ENCODE measurements around the gene GLYR1. TPM values are rescaled to one million over a fixed set of nuclear protein-coding genes. Genes with fewer than 3 reads are reported as not detected.

Gene GLYR1
- polyA plus RNA-seq, 1 donor (not counting 4 experiments of a cell fraction or from before 2014, with no cell fraction given), result 42.6 TPM

DNA sequence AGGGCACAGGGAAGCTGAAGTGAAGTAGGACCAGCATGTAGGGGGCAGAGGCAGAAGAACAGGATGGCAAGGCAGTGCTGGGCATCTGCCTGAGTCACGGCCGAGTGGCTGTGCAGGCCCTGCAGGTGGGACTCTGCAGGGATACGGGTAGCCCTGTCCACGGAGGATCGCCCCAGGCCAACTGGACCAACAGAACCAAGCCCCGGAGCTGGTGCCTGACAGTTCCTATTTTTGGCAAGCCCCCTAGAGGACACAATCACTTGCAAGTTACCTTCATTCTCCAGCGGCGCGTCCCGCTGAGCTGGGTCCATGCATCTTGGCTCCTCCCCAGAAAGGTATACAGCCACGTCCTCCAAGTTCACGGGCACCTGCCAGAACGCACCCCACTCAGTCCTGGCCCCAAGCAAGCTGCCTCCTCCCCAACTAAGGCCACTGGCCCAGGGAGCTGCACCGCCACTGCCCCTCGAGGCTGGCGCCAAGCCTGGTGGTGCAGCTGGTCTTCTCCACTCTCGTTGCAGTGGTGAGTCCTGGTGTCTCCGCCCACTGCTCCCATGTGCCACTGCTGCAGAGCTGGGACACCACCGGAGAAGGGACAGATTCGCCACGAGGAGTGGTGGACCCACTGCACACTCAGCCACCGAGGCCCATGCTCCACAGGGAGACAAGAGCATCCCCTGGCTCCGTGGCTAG lies 86.7 kb downstream of the GLYR1 start:
- no peak for FAIRE-seq

DNA sequence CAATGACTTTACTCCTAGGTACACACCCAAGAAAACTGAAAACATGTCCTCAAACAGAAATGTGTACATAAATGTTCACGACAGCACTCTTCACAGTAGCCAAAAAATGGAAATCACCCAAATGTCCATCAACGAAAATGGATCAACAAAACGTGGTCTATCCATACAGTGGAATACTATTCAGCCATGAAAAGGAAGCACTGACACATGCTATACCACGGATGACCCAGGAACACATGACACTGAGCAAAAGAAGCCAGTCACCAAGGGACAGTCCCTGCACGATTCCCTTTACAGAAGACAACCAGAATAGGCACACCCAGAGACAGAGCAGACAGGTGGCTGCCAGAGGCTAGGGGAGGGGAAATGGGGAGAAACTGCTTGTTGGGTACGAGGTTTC lies 91.4 kb downstream of the GLYR1 start:
- Histone ChIP-seq H3K79me2 (ENCODE audit: control insufficient read depth, insufficient read depth, low read length) (no peaks in the 10 kb centered on the region), H2AFZ (ENCODE audit: control insufficient read depth, low read length) (no peak overlapping the region), H3K9me1 (ENCODE audit: control insufficient read depth, extremely low read depth, insufficient read depth, low read length) (no peaks in the 10 kb centered on the region), H3K4me1 (ENCODE audit: control insufficient read depth, extremely low read depth, insufficient read depth, low read length) (no peaks in the 10 kb centered on the region), H3K4me3 (ENCODE audit: control insufficient read depth in 2 of 3, extremely low read depth in 1 of 3, insufficient read depth in 2 of 3, low read depth in 1 of 3, low read length in 3 of 3) (no peak overlapping the region), H3K9ac (ENCODE audit: control insufficient read depth, extremely low read depth, insufficient read depth, low read length) (no peak overlapping the region), H3K27me3 (ENCODE audit: control insufficient read depth, extremely low read depth, insufficient read depth, low read length) (no peaks in the 10 kb centered on the region), H3K9me3 (ENCODE audit: control insufficient read depth, low read depth, low read length) (peaks cover 1% of the 10 kb centered on the region), H4K20me1 (ENCODE audit: control insufficient read depth, extremely low read depth, insufficient read depth, low read length) (no peaks in the 10 kb centered on the region), H3K4me2 (ENCODE audit: control insufficient read depth, extremely low read depth, insufficient read depth, low read depth, low read length) (no peak overlapping the region), H3K27ac (ENCODE audit: control insufficient read depth, insufficient read depth, low read length) (no peak overlapping the region), H3K36me3 (ENCODE audit: control insufficient read depth in 2 of 2, extremely low read depth in 1 of 2, insufficient read depth in 2 of 2, low read length in 2 of 2) (peaks cover 30 to 44% of the 10 kb centered on the region in 2 experiments)
- DNase-seq (ENCODE audit: low read depth, low spot score) (no peak), FAIRE-seq (no peak)
- dilution Hi-C loops (cut with MboI; ENCODE audit: extremely low pct_ligation_motif_present, low sequenced_read_pairs), result no loop called here
- TF ChIP-seq EZH2 (IDR thresholded peaks at IDR 0.05; ENCODE audit: low read length), result no peak
- TF ChIP-seq, protein P1, sequence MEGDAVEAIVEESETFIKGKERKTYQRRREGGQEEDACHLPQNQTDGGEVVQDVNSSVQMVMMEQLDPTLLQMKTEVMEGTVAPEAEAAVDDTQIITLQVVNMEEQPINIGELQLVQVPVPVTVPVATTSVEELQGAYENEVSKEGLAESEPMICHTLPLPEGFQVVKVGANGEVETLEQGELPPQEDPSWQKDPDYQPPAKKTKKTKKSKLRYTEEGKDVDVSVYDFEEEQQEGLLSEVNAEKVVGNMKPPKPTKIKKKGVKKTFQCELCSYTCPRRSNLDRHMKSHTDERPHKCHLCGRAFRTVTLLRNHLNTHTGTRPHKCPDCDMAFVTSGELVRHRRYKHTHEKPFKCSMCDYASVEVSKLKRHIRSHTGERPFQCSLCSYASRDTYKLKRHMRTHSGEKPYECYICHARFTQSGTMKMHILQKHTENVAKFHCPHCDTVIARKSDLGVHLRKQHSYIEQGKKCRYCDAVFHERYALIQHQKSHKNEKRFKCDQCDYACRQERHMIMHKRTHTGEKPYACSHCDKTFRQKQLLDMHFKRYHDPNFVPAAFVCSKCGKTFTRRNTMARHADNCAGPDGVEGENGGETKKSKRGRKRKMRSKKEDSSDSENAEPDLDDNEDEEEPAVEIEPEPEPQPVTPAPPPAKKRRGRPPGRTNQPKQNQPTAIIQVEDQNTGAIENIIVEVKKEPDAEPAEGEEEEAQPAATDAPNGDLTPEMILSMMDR (optimal IDR thresholded peaks at IDR 0.05 in 1 of 3, IDR thresholded peaks at IDR 0.05 in 1 of 3, conservative IDR thresholded peaks at IDR 0.05 in 1 of 3; ENCODE audit: extremely low read depth in 1 of 3, insufficient read depth in 2 of 3, low read length in 3 of 3), result no peak

More for the DNA sequence above, 86.7 kb downstream of the GLYR1 start:
- no peaks in the 10 kb centered on the region for H3K27me3 ChIP-seq (ENCODE audit: control insufficient read depth, extremely low read depth, insufficient read depth, low read length)
- H3K4me2 ChIP-seq (ENCODE audit: control insufficient read depth, extremely low read depth, insufficient read depth, low read depth, low read length), result no peak overlapping the region
- H2AFZ ChIP-seq (ENCODE audit: control insufficient read depth, low read length), result no peak overlapping the region
- H3K4me3 ChIP-seq (ENCODE audit: control insufficient read depth in 2 of 3, extremely low read depth in 1 of 3, insufficient read depth in 2 of 3, low read depth in 1 of 3, low read length in 3 of 3), result no peak overlapping the region
- H3K36me3 ChIP-seq (ENCODE audit: control insufficient read depth in 2 of 2, extremely low read depth in 1 of 2, insufficient read depth in 2 of 2, low read length in 2 of 2), result peaks cover 25 to 44% of the 10 kb centered on the region in 2 experiments
- no peaks in the 10 kb centered on the region for H4K20me1 ChIP-seq (ENCODE audit: control insufficient read depth, extremely low read depth, insufficient read depth, low read length)
- dilution Hi-C loops (cut with MboI; ENCODE audit: extremely low pct_ligation_motif_present, low sequenced_read_pairs), result no loop called here
- H3K9ac ChIP-seq (ENCODE audit: control insufficient read depth, extremely low read depth, insufficient read depth, low read length), result no peak overlapping the region
- peaks cover 1% of the 10 kb centered on the region for H3K9me3 ChIP-seq (ENCODE audit: control insufficient read depth, low read depth, low read length)
- TF ChIP-seq EZH2 (IDR thresholded peaks at IDR 0.05; ENCODE audit: low read length), result no peak
- TF ChIP-seq, protein P1 (optimal IDR thresholded peaks at IDR 0.05 in 1 of 3, IDR thresholded peaks at IDR 0.05 in 1 of 3, conservative IDR thresholded peaks at IDR 0.05 in 1 of 3; ENCODE audit: extremely low read depth in 1 of 3, insufficient read depth in 2 of 3, low read length in 3 of 3), result no peak
- peaks cover 5% of the 10 kb centered on the region for H3K79me2 ChIP-seq (ENCODE audit: control insufficient read depth, insufficient read depth, low read length)
- no peaks in the 10 kb centered on the region for H3K9me1 ChIP-seq (ENCODE audit: control insufficient read depth, extremely low read depth, insufficient read depth, low read length)
- no peak overlapping the region for H3K27ac ChIP-seq (ENCODE audit: control insufficient read depth, insufficient read depth, low read length)
- no peak for DNase-seq (ENCODE audit: low read depth, low spot score)
- H3K4me1 ChIP-seq (ENCODE audit: control insufficient read depth, extremely low read depth, insufficient read depth, low read length), result no peaks in the 10 kb centered on the region
